Measurements from ENCODE around the gene HTR3D. TPM values are rescaled to one million over a fixed set of nuclear protein-coding genes. Genes with fewer than 3 reads are reported as not detected.
A peak's percentile ranks its signal among the peaks of the same experiment; 100 is the strongest.

HTR3D gene, protein sequence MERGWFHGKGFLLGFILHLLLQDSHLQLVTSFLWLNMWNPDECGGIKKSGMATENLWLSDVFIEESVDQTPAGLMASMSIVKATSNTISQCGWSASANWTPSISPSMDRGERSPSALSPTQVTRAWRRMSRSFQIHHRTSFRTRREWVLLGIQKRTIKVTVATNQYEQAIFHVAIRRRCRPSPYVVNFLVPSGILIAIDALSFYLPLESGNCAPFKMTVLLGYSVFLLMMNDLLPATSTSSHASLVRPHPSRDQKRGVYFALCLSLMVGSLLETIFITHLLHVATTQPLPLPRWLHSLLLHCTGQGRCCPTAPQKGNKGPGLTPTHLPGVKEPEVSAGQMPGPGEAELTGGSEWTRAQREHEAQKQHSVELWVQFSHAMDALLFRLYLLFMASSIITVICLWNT
- not detected for polyA plus RNA-seq

DNA sequence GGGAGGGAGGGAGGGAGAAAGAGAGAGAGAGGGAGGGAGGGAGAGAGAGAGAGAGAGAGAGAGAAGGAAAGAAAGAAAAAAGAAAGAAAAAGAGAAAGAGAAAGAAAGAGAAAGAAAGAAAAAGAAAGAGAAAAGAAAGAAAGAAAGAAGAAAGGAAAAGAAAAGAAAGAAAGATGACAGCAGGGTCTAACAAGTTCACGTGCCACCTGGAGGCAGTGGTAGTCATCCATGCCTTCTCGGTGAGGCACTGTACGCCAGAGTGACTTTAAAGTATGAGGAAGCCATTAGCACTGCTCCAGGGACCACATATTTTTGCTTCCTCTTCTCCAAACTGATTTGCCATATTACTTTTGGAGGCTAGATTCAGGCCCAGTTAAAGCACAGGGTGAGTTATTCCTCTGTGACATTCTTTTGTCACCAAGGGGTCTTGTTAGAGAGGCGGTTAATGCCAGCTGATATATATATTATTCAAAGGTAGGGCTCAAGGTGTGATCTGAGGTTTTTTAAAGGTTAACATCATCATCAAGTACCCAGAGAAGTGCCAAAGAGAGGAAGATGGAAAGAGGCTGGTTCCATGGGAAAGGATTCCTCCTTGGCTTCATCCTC is at the start of gene HTR3D:
TSS of gene HTR3D (plus strand) at position 556 of the 606 bp plus-strand sequence. CDS start at position 556, 0 bp downstream.
- no peaks in the 10 kb centered on the region for H3K36me3 ChIP-seq (ENCODE audit: control insufficient read depth in 2 of 2, insufficient read depth in 2 of 2, low read length in 1 of 2)
- H3K4me3 ChIP-seq (ENCODE audit: low read depth in 1 of 2, low read length in 2 of 2), result no peak within 1 kb of the TSS
- H3K27ac ChIP-seq (ENCODE audit: low read depth in 2 of 2, low read length in 1 of 2), result no peak within 1 kb of the TSS
- 54 to 55% methylated on average over 4 of the region's 4 CpGs for WGBS, 2 donors
- H3K4me1 ChIP-seq (ENCODE audit: control insufficient read depth in 2 of 2, insufficient read depth in 2 of 2, low read length in 1 of 2), result peaks cover 0 to 5% of the 10 kb centered on the region in 2 donors
- no peaks in the 10 kb centered on the region for H3K27me3 ChIP-seq (ENCODE audit: control insufficient read depth in 1 of 2, insufficient read depth in 2 of 2, low read length in 2 of 2)
- H3K9me3 ChIP-seq (ENCODE audit: control insufficient read depth in 2 of 2, insufficient read depth in 1 of 2, low read depth in 1 of 2, low read length in 1 of 2), result no peaks in the 10 kb centered on the region

DNA sequence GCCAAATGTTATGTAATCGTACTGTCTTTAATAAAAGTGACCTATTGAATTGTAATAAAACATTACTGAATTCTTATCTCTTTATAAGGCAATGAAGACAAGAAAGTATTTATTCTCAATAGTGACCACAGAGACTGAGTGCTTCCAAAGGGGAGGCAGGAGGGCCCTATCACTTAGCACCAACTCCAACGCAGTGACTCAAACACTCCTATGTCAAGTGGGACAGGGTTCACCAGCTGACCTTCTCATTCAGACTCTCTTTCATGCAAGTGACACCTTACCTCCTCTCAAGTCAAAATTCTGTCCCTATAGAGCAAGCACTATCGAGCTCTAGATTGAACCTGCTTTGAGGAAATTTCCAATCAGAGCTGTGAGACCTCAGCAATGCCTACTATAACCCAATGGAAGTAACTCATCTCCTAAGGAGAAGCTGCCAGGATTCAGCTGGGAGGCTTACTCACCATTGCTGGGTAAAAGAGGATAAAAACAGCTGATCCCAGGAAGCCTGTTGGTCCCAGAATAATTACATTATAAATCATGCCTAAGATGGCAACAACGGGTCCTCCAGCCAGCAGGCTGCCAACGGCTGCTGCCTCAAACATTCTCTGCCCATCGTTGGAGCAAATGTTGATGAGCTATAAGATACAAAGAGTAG is 49.4 kb upstream of the HTR3D start:
- no peaks in the 10 kb centered on the region for H3K9me3 ChIP-seq (ENCODE audit: control insufficient read depth in 2 of 2, insufficient read depth in 1 of 2, low read depth in 1 of 2, low read length in 1 of 2)
- 85 to 93% methylated on average over 6 of the region's 6 CpGs for WGBS, 2 donors
- no peaks in the 10 kb centered on the region for H3K27me3 ChIP-seq (ENCODE audit: control insufficient read depth in 1 of 2, insufficient read depth in 2 of 2, low read length in 2 of 2)
- no peak overlapping the region for H3K27ac ChIP-seq (ENCODE audit: low read depth in 2 of 2, low read length in 1 of 2)
- H3K4me3 ChIP-seq (ENCODE audit: low read depth in 1 of 2, low read length in 2 of 2), result no peak overlapping the region
- H3K36me3 ChIP-seq (ENCODE audit: control insufficient read depth in 2 of 2, insufficient read depth in 2 of 2, low read length in 1 of 2), result peaks cover 18 to 21% of the 10 kb centered on the region in 2 donors
- peaks cover 0 to 3% of the 10 kb centered on the region in 2 donors for H3K4me1 ChIP-seq (ENCODE audit: control insufficient read depth in 2 of 2, insufficient read depth in 2 of 2, low read length in 1 of 2)

DNA sequence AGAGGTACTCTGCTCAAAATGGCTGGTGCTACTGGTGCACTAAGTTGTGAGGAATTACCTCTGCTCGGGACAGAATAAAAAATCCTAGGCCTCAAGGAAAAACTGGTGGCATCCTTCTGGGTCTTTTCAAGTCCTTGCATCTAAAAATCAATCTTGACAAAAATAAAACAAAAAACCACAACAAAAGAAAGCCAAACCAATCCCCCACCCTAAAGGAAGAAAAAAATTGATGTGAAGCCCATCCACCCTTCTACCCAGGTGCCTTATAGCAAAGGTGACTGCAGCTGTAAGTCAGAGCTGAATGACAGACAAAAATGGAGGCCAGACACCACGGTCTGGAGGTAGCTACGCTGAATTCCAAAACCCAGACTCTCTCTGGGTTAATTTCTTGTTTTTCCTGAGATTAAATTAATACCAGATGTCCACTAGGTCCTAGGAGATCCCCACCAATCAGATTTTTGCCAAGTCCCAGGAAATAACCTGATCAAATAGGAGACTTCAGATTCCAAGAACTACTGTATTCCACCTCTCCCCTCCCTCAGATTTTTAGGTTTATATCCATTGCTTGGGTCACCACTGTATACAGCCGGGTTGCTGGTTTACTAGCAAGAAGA is 47.3 kb upstream of the HTR3D start:
- Histone ChIP-seq H3K9me3 (ENCODE audit: control insufficient read depth in 2 of 2, insufficient read depth in 1 of 2, low read depth in 1 of 2, low read length in 1 of 2) (no peaks in the 10 kb centered on the region), H3K36me3 (ENCODE audit: control insufficient read depth in 2 of 2, insufficient read depth in 2 of 2, low read length in 1 of 2) (peaks cover 14 to 32% of the 10 kb centered on the region in 2 donors), H3K4me1 (ENCODE audit: control insufficient read depth in 2 of 2, insufficient read depth in 2 of 2, low read length in 1 of 2) (peaks cover 0 to 2% of the 10 kb centered on the region in 2 donors), H3K4me3 (ENCODE audit: low read depth in 1 of 2, low read length in 2 of 2) (no peak overlapping the region), H3K27ac (ENCODE audit: low read depth in 2 of 2, low read length in 1 of 2) (no peak overlapping the region), H3K27me3 (ENCODE audit: control insufficient read depth in 1 of 2, insufficient read depth in 2 of 2, low read length in 2 of 2) (no peaks in the 10 kb centered on the region)
- WGBS, 2 donors, result 89 to 90% methylated on average over 4 of the region's 4 CpGs

DNA sequence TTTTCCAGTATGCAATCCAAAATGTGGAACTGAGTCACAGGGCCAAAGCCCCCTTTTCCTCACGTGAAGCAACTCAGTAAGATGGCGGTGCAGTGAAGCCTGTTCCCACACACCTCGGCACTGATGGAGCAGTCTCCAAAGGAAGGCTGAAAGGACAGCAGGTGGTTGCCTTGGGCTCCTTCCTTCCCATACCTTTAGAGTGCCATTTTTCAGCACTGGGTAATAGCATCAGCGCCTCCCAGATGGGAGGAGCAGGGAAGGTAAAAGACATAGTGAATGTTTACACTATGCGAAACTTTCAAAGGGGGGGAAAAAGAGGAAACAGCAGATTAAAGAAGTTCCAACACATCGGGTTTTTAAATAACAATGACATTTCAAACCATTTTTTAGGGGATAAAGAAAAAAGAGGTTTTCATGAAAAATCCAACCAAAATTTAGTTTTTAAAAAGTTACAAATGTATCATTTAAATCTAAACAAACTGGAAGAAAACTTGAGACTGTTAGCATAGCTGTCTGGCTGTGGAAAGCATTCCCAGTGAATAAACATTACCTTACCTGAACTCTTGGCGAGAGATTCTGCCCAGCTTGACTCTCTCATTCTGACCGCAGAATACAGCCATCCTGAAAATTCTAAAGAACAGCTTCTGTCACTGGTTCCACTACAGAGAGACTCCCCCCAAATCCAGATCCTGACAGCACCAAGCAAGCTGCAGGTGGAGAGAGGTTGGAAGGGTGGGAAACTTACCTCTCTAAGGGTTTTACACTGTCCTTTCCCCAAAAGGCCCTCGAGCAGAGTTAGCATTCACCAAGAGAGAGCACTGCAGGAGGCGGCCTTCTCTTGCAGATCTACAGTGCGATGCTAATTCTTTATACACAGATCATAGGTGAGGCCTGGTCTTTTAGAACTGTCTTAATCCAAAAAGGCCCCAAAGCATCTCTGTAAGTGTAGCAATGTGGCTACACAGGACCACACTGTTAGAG is 46.5 kb upstream of the HTR3D start:
- 75 to 82% methylated on average over 11 of the region's 11 CpGs for WGBS, 2 donors
- H3K27ac ChIP-seq (ENCODE audit: low read depth in 2 of 2, low read length in 1 of 2), result no peak overlapping the region
- peaks cover 0 to 2% of the 10 kb centered on the region in 2 donors for H3K4me1 ChIP-seq (ENCODE audit: control insufficient read depth in 2 of 2, insufficient read depth in 2 of 2, low read length in 1 of 2)
- H3K9me3 ChIP-seq (ENCODE audit: control insufficient read depth in 2 of 2, insufficient read depth in 1 of 2, low read depth in 1 of 2, low read length in 1 of 2), result no peaks in the 10 kb centered on the region
- H3K36me3 ChIP-seq (ENCODE audit: control insufficient read depth in 2 of 2, insufficient read depth in 2 of 2, low read length in 1 of 2), result peaks cover 14 to 32% of the 10 kb centered on the region in 2 donors
- H3K4me3 ChIP-seq (ENCODE audit: low read depth in 1 of 2, low read length in 2 of 2), result no peak overlapping the region
- no peaks in the 10 kb centered on the region for H3K27me3 ChIP-seq (ENCODE audit: control insufficient read depth in 1 of 2, insufficient read depth in 2 of 2, low read length in 2 of 2)

DNA sequence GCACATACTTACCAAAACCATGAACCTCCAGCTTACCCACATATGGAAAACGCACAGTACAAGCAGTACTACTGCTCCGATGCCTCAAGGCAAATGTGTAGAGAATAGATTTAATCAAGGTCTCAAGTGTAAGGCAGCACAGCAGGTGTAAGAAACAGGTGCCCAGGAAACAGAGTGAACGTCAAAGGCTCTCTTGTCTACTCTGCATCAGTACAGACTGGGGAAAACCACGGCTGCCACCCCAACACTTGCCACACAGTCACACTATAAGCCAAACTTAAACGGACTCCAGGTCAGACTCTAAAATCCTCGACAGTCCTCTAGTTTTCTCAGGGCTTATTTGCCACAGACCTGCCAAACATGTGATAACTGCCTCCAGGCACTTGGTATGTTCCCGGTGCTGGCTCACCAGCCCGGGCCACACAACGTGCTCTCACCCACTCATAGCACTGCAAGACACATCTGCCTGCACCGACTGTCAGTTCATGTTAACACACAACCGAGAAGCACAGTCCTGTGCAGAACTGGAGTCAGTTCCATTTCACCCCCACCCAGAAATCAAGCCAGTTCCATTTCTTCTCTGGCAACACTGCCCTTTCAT is 44.4 kb upstream of the HTR3D start:
- Histone ChIP-seq H3K27ac (ENCODE audit: low read depth in 2 of 2, low read length in 1 of 2) (no peak overlapping the region), H3K4me3 (ENCODE audit: low read depth in 1 of 2, low read length in 2 of 2) (no peak overlapping the region), H3K9me3 (ENCODE audit: control insufficient read depth in 2 of 2, insufficient read depth in 1 of 2, low read depth in 1 of 2, low read length in 1 of 2) (no peaks in the 10 kb centered on the region), H3K4me1 (ENCODE audit: control insufficient read depth in 2 of 2, insufficient read depth in 2 of 2, low read length in 1 of 2) (peaks cover 0 to 2% of the 10 kb centered on the region in 2 donors), H3K27me3 (ENCODE audit: control insufficient read depth in 1 of 2, insufficient read depth in 2 of 2, low read length in 2 of 2) (no peaks in the 10 kb centered on the region), H3K36me3 (ENCODE audit: control insufficient read depth in 2 of 2, insufficient read depth in 2 of 2, low read length in 1 of 2) (peaks cover 14 to 28% of the 10 kb centered on the region in 2 donors)
- WGBS, 2 donors, result 58 to 59% methylated on average over 11 of the region's 11 CpGs

DNA sequence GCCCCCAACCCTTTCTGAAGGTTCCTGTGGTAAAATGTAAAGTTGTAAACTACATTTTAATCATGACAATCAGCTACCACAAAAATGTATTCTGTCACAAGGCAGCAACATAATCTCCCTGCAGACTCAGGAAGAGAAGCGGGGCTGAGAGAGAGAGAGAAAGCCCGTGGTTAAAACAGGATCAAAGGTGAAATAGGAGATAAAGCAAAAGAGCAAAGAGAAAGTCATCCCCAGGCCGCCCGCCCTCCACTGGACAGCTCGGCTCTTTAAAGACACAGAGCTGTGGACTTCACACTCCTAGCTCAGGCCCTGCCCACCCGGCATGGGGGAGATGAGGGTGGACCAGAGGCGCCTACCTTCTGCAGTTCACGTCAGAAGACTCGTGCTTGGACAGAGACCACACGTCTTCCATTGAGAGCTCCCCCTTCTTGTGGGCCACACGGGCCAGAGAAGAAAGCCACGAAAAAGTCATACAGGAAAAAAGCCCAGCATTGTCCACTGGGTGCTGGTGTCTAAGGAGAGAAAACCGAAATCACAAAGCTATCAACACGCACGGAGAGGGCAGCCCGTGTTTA is 43.2 kb upstream of the HTR3D start:
- no peak overlapping the region for H3K27ac ChIP-seq (ENCODE audit: low read depth in 2 of 2, low read length in 1 of 2)
- H3K4me3 ChIP-seq (ENCODE audit: low read depth in 1 of 2, low read length in 2 of 2), result no peak overlapping the region
- peaks cover 0 to 2% of the 10 kb centered on the region in 2 donors for H3K4me1 ChIP-seq (ENCODE audit: control insufficient read depth in 2 of 2, insufficient read depth in 2 of 2, low read length in 1 of 2)
- 88% methylated on average over 16 of the region's 16 CpGs for whole genome bisulfite sequencing, 2 donors
- no peaks in the 10 kb centered on the region for H3K9me3 ChIP-seq (ENCODE audit: control insufficient read depth in 2 of 2, insufficient read depth in 1 of 2, low read depth in 1 of 2, low read length in 1 of 2)
- H3K27me3 ChIP-seq (ENCODE audit: control insufficient read depth in 1 of 2, insufficient read depth in 2 of 2, low read length in 2 of 2), result no peaks in the 10 kb centered on the region
- peaks cover 7 to 20% of the 10 kb centered on the region in 2 donors for H3K36me3 ChIP-seq (ENCODE audit: control insufficient read depth in 2 of 2, insufficient read depth in 2 of 2, low read length in 1 of 2)

DNA sequence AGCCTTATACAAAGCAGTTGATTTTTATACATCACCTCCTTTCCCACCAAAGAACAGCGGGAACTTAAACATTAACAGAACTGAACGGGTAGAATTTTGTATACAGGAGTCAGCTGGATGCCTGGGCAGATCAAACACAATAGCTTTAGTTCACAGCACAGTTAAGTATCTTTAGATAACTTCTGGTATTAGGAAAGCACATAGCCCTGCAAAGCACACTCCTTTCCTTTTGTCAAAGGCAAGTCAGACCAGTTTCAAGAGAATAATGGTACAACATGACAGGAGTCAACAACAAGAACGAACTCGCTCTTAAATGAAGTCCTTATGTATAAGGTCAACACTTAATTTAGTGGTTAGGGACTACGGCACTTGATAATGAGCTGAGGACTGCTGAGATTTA is 40.1 kb upstream of the HTR3D start:
- H3K27ac ChIP-seq (ENCODE audit: low read depth in 2 of 2, low read length in 1 of 2), result peak overlapping the region in 1 of 2 donors; percentile 80
- H3K36me3 ChIP-seq (ENCODE audit: control insufficient read depth in 2 of 2, insufficient read depth in 2 of 2, low read length in 1 of 2), result peaks cover 2 to 14% of the 10 kb centered on the region in 2 donors
- no peak overlapping the region for H3K4me3 ChIP-seq (ENCODE audit: low read depth in 1 of 2, low read length in 2 of 2)
- H3K9me3 ChIP-seq (ENCODE audit: control insufficient read depth in 2 of 2, insufficient read depth in 1 of 2, low read depth in 1 of 2, low read length in 1 of 2), result no peaks in the 10 kb centered on the region
- H3K4me1 ChIP-seq (ENCODE audit: control insufficient read depth in 2 of 2, insufficient read depth in 2 of 2, low read length in 1 of 2), result peaks cover 0 to 2% of the 10 kb centered on the region in 2 donors
- 51 to 61% methylated on average over 5 of the region's 5 CpGs for WGBS, 2 donors
- H3K27me3 ChIP-seq (ENCODE audit: control insufficient read depth in 1 of 2, insufficient read depth in 2 of 2, low read length in 2 of 2), result no peaks in the 10 kb centered on the region

DNA sequence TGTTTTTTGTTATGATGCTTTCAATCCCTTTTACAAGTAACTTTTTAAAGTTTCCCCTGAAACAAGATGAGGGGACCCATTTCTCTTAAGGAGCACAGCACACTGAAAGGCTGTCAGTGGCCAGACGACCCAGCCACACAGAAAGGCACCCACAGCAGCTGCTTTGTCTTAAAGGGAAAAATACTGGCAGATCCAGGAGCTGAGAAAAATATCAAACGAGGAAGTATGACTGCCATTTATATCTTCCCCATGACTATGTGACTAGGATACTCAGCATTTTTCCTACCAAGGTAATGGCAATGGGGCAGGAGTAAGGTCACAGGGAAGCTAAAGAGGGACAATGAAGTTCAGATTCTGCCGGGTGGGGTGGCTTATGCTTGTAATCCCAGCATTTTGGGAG is 29.8 kb upstream of the HTR3D start:
- H3K27ac ChIP-seq (ENCODE audit: low read depth in 2 of 2, low read length in 1 of 2), result peak overlapping the region; percentile 8 to 62
- H3K27me3 ChIP-seq (ENCODE audit: control insufficient read depth in 1 of 2, insufficient read depth in 2 of 2, low read length in 2 of 2), result no peaks in the 10 kb centered on the region
- H3K4me3 ChIP-seq (ENCODE audit: low read depth in 1 of 2, low read length in 2 of 2), result no peak overlapping the region
- H3K4me1 ChIP-seq (ENCODE audit: control insufficient read depth in 2 of 2, insufficient read depth in 2 of 2, low read length in 1 of 2), result peaks cover 3 to 6% of the 10 kb centered on the region in 2 donors
- peaks cover 0 to 2% of the 10 kb centered on the region in 2 donors for H3K36me3 ChIP-seq (ENCODE audit: control insufficient read depth in 2 of 2, insufficient read depth in 2 of 2, low read length in 1 of 2)
- 71 to 75% methylated on average over 3 of the region's 3 CpGs for WGBS, 2 donors
- H3K9me3 ChIP-seq (ENCODE audit: control insufficient read depth in 2 of 2, insufficient read depth in 1 of 2, low read depth in 1 of 2, low read length in 1 of 2), result no peaks in the 10 kb centered on the region
